HG03095 (cell line): ENCODE measurements around the gene AGMAT.

Experiments used
- ATAC-seq: cut with Tn5 transposase; IDR thresholded peaks from one replicate; pipeline ENCODE4 v1.9.1; 2021; ENCODE audit warnings: moderate library complexity; ENCODE audit not compliant: unreplicated experiment

AGMAT gene

DNA sequence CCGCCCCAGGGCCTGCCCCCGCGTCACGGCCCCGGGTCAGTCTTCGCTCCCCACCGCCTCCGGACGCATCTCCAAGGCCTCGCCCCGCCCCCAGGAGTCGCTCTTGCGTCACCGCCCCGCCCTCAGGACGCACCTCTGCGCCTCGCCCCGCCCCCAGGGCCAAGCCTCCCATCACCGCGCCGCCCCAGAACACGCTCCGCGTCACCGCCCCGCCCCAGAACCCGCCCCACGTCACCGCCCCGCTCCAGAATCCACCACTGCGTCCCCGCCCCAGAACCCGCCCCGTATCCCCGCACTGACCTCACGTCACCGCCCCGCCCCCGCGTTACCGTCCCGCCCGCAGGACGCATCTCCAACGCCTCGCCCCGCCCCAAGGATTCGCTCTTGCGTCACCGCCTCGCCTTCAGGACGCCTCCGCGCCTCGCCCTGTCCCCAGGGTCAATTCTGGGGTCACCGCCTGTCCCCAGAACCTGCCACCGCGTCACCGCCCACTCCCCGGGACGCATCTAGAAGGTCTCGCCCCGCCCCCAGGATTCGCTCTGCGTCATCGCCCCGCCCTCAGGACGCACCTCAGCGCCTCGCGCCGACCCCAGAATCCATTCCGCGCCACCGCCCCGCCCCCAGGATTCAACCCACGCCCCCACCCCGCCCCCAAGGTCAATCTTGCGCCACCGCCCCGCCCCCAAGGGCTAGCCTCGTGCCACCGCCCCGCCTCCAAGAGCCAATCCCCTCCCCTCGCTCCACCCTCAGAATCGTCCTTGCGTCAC lies 60.4 kb downstream of the AGMAT start:
- peak; percentile 38 for ATAC-seq

DNA sequence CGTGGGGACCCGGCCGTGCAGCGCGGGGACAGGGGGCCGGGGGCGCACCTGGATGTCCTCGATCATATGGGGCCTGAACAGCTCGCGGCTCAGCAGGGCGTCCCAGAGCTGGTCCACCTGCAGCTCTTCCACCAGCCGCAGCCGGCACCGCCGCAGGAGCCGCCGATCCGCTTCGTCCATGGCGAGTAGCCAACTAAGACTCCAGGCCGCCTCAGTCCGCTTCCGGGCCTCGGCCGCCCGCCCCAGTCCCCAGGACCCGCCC lies 60.9 kb downstream of the AGMAT start, which contains the start of gene CASP9:
CASP9 (minus strand) TSS at position 195 of the 262 bp plus-strand sequence; CDS start at position 180, 15 bp downstream.
- peak; percentile 1 for ATAC-seq

DNA sequence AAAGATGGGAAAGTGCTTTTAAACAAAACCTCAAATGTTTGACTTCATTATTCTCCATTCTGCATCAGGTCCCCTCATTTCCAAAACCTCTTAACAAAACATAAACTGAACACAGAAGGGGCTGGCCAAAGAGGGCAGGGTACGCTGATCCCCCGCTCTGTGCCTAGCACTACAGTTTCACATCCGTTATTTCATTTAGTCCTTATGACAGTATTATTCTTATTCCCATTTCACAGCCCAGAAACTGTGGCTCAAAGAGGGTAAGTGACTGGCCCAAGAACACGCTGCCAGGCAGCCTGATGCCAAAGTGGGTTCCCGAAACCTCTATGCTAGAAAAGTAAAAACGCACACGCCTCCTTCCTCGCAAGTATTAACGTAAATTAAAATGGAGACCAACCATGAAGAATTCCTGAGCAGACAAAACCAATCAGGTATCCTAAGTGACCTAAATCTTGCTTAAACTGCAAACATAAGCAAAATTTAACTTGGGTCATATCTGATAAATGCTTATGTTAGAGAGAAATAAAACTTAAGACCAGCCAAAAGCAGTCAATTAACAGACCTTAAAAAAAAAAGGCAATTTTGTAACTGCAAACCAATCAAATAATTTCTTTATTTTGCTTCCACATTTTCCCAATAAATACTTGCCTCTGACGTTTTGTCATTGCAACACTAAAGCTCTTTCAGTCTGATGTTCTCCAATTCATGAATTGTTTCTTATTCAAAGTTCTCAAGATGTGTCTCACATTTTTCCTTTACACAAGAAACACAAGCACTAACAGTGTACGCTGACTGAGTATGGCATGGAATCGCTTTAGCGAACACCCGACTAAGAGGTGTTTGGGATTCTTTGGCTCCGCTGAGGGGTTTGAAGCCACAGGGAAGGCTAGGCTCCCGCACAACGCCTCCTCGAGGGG lies 61.5 kb downstream of the AGMAT start:
- ATAC-seq, result no peak

DNA sequence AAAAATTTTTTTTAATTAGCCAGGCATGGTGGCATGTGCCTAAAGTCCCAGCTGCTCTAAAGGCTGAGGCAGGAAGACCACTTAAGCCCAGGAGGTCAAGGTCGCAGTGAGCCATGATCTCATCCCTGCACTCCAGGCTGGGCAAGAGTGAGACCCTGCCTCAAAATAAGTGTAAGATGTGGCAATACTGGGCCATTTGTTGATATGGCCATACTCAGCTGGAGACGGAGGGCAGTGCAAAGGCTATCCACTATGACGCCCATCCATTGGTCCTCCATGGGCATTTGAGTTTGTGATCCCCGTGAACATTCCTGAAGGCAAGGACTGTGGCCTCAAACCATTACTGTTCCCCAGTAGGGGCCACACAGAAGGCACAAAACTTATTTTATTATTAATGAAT lies 62.3 kb downstream of the AGMAT start:
- no peak for ATAC-seq
